A673 (cell line): ENCODE measurements around the gene SLC22A1. TPM values are rescaled to one million over a fixed set of nuclear protein-coding genes. Genes with fewer than 3 reads are reported as not detected.
A peak's percentile ranks its signal among the peaks of the same experiment; 100 is the strongest.

Source experiments
- BruUV-seq: library from RNA; stranded (reverse); fragments of 400-500 nt; replicated peaks from 2 replicates; lab custom pipeline; 2021; lab: Mats Ljungman, UMichigan
- CTCF ChIA-PET: fragments of 300-600 bp; sonication (Branson Sonifier 250); formaldehyde crosslinking; loops from one replicate; lab custom pipeline; 2022; ENCODE audit warnings: antibody characterized with exemption; lab: Charles Lee
- POLR2A ChIA-PET: fragments of 300-600 bp; sonication (Branson Sonifier 250); formaldehyde crosslinking; loops from one replicate; lab custom pipeline; 2022; ENCODE audit warnings: antibody characterized with exemption; ENCODE audit not compliant: low non-redundant PET; lab: Charles Lee
- DNase-seq: peaks from one replicate; pipeline ENCODE4 v3.0.0-alpha.2; 2015; ENCODE audit warnings: low spot score
- H3K27ac ChIP-seq: fragments of 200-600 bp; sonication (generic); 2 replicates; pipeline ENCODE4 v1.5.1; 2016; ENCODE audit warnings: mixed run types, low read depth, mild to moderate bottlenecking, mixed read lengths, antibody characterized with exemption, low read length; ENCODE audit not compliant: poor library complexity, severe bottlenecking
- H3K27me3 ChIP-seq: fragments of 200-600 bp; sonication (generic); replicated peaks from 2 replicates; pipeline ENCODE4 v1.6.1; 2017; ENCODE audit warnings: mixed run types, low read depth, mild to moderate bottlenecking, mixed read lengths, antibody characterized with exemption, low read length; ENCODE audit not compliant: insufficient read depth, poor library complexity
- H3K36me3 ChIP-seq: fragments of 200-600 bp; sonication (generic); 2 replicates; pipeline ENCODE4 v1.6.1; 2016; ENCODE audit warnings: mixed run types, mild to moderate bottlenecking, mixed read lengths, antibody characterized with exemption, low read length; ENCODE audit not compliant: insufficient read depth, poor library complexity, severe bottlenecking
- H3K4me1 ChIP-seq: fragments of 200-600 bp; sonication (generic); 2 replicates; pipeline ENCODE4 v1.6.1; 2017; ENCODE audit warnings: mixed run types, mild to moderate bottlenecking, mixed read lengths, antibody characterized with exemption, low read length; ENCODE audit not compliant: insufficient read depth, poor library complexity, severe bottlenecking
- H3K4me3 ChIP-seq: fragments of 200-600 bp; sonication (generic); 2 replicates; pipeline ENCODE4 v1.5.1; 2016; ENCODE audit warnings: low read depth, mixed run types, mild to moderate bottlenecking, mixed read lengths, low read length; ENCODE audit not compliant: poor library complexity, severe bottlenecking
- H3K9me3 ChIP-seq: fragments of 200-600 bp; sonication (generic); 2 replicates; pipeline ENCODE4 v1.6.1; 2016; ENCODE audit warnings: mixed run types, low read depth, mild to moderate bottlenecking, mixed read lengths, antibody characterized with exemption, low read length; ENCODE audit not compliant: poor library complexity, severe bottlenecking
- EZH2 ChIP-seq: fragments of 200-600 bp; sonication (generic); IDR thresholded peaks from 2 replicates; pipeline ENCODE4 v1.6.1; 2017; ENCODE audit warnings: borderline replicate concordance, low read depth, mild to moderate bottlenecking, mixed read lengths, antibody characterized with exemption, low read length; ENCODE audit not compliant: poor library complexity, severe bottlenecking
- intact Hi-C: fragments of 100-400 bp; cut with micrococcal nuclease; formaldehyde crosslinking; loops from one replicate; pipeline ENCODE4 v1.10.0; 2022; ENCODE audit not compliant: unreplicated experiment
- total RNA-seq: library from RNA; stranded (reverse); gene quantifications from 2 replicates; pipeline ENCODE4 v1.2.3, GENCODE V29; 2021
- TF ChIP-seq, protein P1 (sequence below): fragments of 300-800, 200-600 bp; sonication (generic); conservative IDR thresholded peaks from 2 replicates; pipeline ENCODE4 v1.5.1; 2017; ENCODE audit warnings: low read depth, mild to moderate bottlenecking, antibody characterized with exemption, low read length, moderate library complexity, mixed read lengths

Gene SLC22A1
- total RNA-seq, 1 experiment from 2014 or later: 3.3 TPM

DNA sequence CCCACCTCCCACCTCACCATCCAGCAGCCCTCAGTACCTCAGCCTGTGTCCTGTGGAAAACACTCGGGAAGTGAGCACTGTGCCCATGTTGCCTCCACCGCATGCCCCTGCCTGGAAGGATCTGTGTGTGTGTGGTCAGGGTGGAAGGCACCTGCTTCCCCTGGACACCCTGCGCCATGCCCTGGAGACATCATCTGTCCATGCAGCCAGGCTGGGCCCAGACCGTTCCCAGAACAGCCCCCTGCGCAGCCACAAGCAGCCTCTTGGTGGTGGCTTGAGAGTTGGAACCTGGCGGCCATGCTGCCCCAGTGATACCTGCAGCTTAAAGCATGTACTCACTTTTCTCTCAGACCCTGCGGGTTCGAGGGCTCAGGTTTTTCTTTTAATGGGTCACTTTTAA, 34.9 kb upstream of the SLC22A1 start:
- Histone ChIP-seq H3K4me1 (no peaks in the 10 kb centered on the region), H3K27ac (no peak overlapping the region), H3K36me3 (peaks cover 43% of the 10 kb centered on the region), H3K9me3 (no peaks in the 10 kb centered on the region), H3K4me3 (no peak overlapping the region), H3K27me3 (no peaks in the 10 kb centered on the region)
- no peak for DNase-seq
- POLR2A ChIA-PET: no interaction called here
- CTCF ChIA-PET: no interaction called here
- intact Hi-C loops: loop anchor here (5.0 kb wide), 1 partner anchor 914 kb away; no protein-coding TSS in a partner anchor
- TF ChIP-seq, protein P1, sequence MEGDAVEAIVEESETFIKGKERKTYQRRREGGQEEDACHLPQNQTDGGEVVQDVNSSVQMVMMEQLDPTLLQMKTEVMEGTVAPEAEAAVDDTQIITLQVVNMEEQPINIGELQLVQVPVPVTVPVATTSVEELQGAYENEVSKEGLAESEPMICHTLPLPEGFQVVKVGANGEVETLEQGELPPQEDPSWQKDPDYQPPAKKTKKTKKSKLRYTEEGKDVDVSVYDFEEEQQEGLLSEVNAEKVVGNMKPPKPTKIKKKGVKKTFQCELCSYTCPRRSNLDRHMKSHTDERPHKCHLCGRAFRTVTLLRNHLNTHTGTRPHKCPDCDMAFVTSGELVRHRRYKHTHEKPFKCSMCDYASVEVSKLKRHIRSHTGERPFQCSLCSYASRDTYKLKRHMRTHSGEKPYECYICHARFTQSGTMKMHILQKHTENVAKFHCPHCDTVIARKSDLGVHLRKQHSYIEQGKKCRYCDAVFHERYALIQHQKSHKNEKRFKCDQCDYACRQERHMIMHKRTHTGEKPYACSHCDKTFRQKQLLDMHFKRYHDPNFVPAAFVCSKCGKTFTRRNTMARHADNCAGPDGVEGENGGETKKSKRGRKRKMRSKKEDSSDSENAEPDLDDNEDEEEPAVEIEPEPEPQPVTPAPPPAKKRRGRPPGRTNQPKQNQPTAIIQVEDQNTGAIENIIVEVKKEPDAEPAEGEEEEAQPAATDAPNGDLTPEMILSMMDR: no peak
- no peak for TF ChIP-seq EZH2
- no TSS peak for BruUV-seq

DNA sequence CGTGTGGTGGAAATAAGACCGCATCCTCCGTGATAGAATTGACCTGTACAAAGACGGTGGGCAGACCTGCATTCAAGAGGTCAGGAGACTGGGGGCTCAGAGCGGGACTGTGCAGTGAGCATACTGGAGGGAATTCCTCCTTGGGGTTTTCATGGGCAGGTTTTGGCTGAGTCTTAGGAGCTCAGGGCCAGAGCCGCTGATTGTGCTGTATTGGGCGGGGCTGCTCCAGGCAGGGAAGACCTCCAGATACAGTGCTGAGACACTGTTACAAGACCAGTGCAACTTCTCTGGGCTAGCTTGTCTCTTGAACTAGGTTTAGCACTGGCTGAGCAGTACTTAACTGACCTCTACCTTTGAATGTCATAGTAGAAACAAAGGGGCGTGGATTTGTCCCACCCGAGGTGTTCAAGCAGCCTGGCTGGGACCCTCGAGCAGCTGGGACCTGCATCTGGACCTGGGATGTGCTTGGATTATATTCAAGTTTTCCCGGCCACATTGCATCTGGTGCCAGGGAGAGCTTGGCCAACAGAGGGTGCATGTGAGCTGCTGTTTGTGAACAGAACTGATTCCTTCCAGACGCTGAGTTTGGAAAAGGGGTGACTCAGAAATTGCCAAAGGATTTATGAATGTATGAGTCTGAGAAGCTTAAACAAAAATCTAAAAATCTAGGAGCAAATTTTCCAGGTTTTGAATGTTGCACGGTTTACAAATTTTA, 33.4 kb upstream of the SLC22A1 start:
- POLR2A ChIA-PET: interaction anchor here (0.6 kb wide), 1 partner anchor 22 kb away, joined by 19 read pairs; no protein-coding TSS in a partner anchor
- no peaks in the 10 kb centered on the region for H3K27me3 ChIP-seq
- CTCF ChIA-PET: interaction anchor here (0.7 to 1.8 kb wide), 4 partner anchors 106 to 368 kb away, joined by 3 to 11 read pairs (median 8); no protein-coding TSS in a partner anchor
- DNase-seq: peak; percentile 52
- TF ChIP-seq, protein P1: peak; percentile 68
- no peak for TF ChIP-seq EZH2
- intact Hi-C loops: loop anchor here (1.0 to 5.0 kb wide), 2 partner anchors 368 to 916 kb away; no protein-coding TSS in a partner anchor
- no peak overlapping the region for H3K4me3 ChIP-seq
- H3K27ac ChIP-seq: no peak overlapping the region
- peaks cover 50% of the 10 kb centered on the region for H3K36me3 ChIP-seq
- no peaks in the 10 kb centered on the region for H3K4me1 ChIP-seq
- H3K9me3 ChIP-seq: no peaks in the 10 kb centered on the region
- no TSS peak for BruUV-seq

DNA sequence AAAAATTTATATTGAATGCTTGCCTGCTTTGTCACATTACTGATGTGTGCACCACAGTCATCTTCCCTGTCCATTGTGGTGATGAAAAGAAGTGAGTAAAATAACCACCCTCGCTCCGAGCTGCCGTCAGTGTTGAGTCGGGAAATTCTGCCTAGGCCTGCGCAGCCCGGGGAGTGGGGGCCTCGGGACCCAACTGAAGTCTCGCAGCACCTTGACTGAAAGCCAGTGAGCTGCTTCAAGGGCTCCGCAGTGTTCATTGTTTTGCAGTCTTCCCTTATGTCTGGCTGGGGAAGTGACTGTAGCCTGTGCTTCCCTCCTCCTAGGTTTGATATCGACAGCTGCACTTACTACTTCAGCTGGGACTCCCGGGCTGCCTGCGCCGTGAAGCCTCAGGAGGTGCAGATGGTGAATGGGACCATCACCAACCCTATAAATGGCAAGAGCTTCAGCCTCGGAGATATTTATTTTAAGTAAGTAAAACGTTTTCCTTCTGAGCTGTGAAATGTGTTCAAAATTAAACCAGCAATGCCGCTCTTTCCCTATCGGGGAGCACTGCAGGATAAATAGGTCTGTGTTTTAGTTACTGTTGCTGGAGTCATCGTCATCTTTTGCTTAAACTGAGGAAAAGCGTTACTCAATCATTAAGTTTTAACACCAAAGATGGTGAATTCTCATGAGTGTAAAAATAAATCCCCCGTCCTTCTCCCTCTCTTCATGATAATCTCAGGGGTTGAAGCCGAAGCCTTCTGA, 32.7 kb upstream of the SLC22A1 start:
- CTCF ChIA-PET: interaction anchor here (0.5 to 1.8 kb wide), 4 partner anchors 60 to 367 kb away, joined by 3 to 11 read pairs (median 8); no protein-coding TSS in a partner anchor
- POLR2A ChIA-PET: interaction anchor here (0.6 kb wide), 1 partner anchor 23 kb away, joined by 19 read pairs; no protein-coding TSS in a partner anchor
- Histone ChIP-seq H3K4me3 (no peak overlapping the region), H3K36me3 (peaks cover 49% of the 10 kb centered on the region), H3K27ac (no peak overlapping the region), H3K9me3 (no peaks in the 10 kb centered on the region), H3K27me3 (no peaks in the 10 kb centered on the region), H3K4me1 (no peaks in the 10 kb centered on the region)
- no TSS peak for BruUV-seq
- TF ChIP-seq, protein P1: no peak
- no peak for TF ChIP-seq EZH2
- no peak for DNase-seq
- intact Hi-C loops: loop anchor here (1.0 to 5.0 kb wide), 2 partner anchors 367 to 917 kb away; no protein-coding TSS in a partner anchor
